Measurements from ENCODE around the gene PANK3. TPM values are rescaled to one million over a fixed set of nuclear protein-coding genes. Genes with fewer than 3 reads are reported as not detected.
"Not testable (repeated sequence)": the region's sequence is repeated elsewhere in the genome, so short reads cannot be mapped to it uniquely, and the experiment has no call there.

The PANK3 gene
- total and polyA plus RNA-seq, 10 donors = 3.8 to 70.9 (median 40.3) TPM

- no peak for TF ChIP-seq CTCF (IDR thresholded peaks at IDR 0.05 in 8 of 11, conservative IDR thresholded peaks at IDR 0.05 in 3 of 11)
- no peak for TF ChIP-seq POLR2A (IDR thresholded peaks at IDR 0.05)
- no peak for TF ChIP-seq POLR2AphosphoS5 (IDR thresholded peaks at IDR 0.05)
- intact Hi-C loops (cut with DNase I; ENCODE audit: low total_unique reads) = no loop called here
- Histone ChIP-seq H3K4me1 (peaks cover 14 to 56% (median 28%) of the 10 kb centered on the region in 6 donors), H3K4me3 (peak overlapping the region; percentile 68 to 94 (median 82)), H3K27me3 (replicated peaks in 1 of 7) (no peaks in the 10 kb centered on the region), H3K27ac (peak overlapping the region in 5 of 8 donors; percentile 94 to 98 (median 95)), H3K36me3 (peaks cover 0 to 3% (median 0%) of the 10 kb centered on the region in 6 donors), H3K9me3 (peaks cover 0 to 2% (median 0%) of the 10 kb centered on the region in 8 donors)
- 15 to 28% (median 16%) methylated on average over 3 of the region's 3 CpGs for WGBS, 5 donors
- DNase-seq = no peak
Measured at GRCh38 chr5:168578006-168578405, 1.2 kb downstream of the PANK3 start.

- DNase-seq = no peak
- peaks cover 0 to 3% (median 0%) of the 10 kb centered on the region in 6 donors for H3K36me3 ChIP-seq
- no peaks in the 10 kb centered on the region for H3K27me3 ChIP-seq (replicated peaks in 1 of 7)
- no peak overlapping the region for H3K4me3 ChIP-seq
- no peak overlapping the region for H3K27ac ChIP-seq
- TF ChIP-seq POLR2A (IDR thresholded peaks at IDR 0.05) = no peak
- 84 to 90% (median 87%) methylated on average over 7 of the region's 7 CpGs for WGBS, 5 donors
- H3K4me1 ChIP-seq = peaks cover 14 to 71% (median 28%) of the 10 kb centered on the region in 6 donors
- intact Hi-C loops (cut with DNase I; ENCODE audit: low total_unique reads) = no loop called here
- peaks cover 0 to 2% (median 0%) of the 10 kb centered on the region in 8 donors for H3K9me3 ChIP-seq
Measured at GRCh38 chr5:168575391-168576372, 3.5 kb downstream of the PANK3 start.

GRCh38 chr5:168574156-168574555 lies 5.0 kb downstream of the PANK3 start:
- 89 to 100% (median 100%) methylated on average over 1 of the region's 1 CpG for WGBS, 5 donors
- H3K27me3 ChIP-seq (replicated peaks in 1 of 7); H3K36me3 ChIP-seq; H3K9me3 ChIP-seq; H3K27ac ChIP-seq; DNase-seq; intact Hi-C loops (cut with DNase I; ENCODE audit: low total_unique reads); H3K4me3 ChIP-seq: not testable (repeated sequence)
- peaks cover 14 to 68% (median 25%) of the 10 kb centered on the region in 6 donors for H3K4me1 ChIP-seq

- DNase-seq; intact Hi-C loops (cut with DNase I; ENCODE audit: low total_unique reads); H3K4me3 ChIP-seq; H3K36me3 ChIP-seq; H3K9me3 ChIP-seq; H3K27me3 ChIP-seq (replicated peaks in 1 of 7); H3K27ac ChIP-seq: not testable (repeated sequence)
- peaks cover 14 to 64% (median 25%) of the 10 kb centered on the region in 6 donors for H3K4me1 ChIP-seq
- WGBS, 5 donors = 87 to 100% (median 97%) methylated on average over 1 to 3 of the region's 3 CpGs
Measured at GRCh38 chr5:168573663-168574062, 5.5 kb downstream of the PANK3 start.

- TF ChIP-seq POLR2AphosphoS5 (IDR thresholded peaks at IDR 0.05) (no peak), POLR2A (IDR thresholded peaks at IDR 0.05) (no peak), CTCF (IDR thresholded peaks at IDR 0.05 in 8 of 11, conservative IDR thresholded peaks at IDR 0.05 in 3 of 11) (no peak)
- Histone ChIP-seq H3K9me3 (peaks cover 0 to 2% (median 0%) of the 10 kb centered on the region in 8 donors), H3K4me1 (peaks cover 0 to 39% (median 0%) of the 10 kb centered on the region in 6 donors), H3K27ac (no peak overlapping the region), H3K4me3 (no peak overlapping the region), H3K27me3 (replicated peaks in 1 of 7) (no peaks in the 10 kb centered on the region), H3K36me3 (peaks cover 0 to 37% (median 17%) of the 10 kb centered on the region in 6 donors)
- intact Hi-C loops (cut with DNase I; ENCODE audit: low total_unique reads) = no loop called here
- 80 to 90% (median 85%) methylated on average over 11 of the region's 11 CpGs for whole genome bisulfite sequencing, 5 donors
- no peak for DNase-seq
Measured at GRCh38 chr5:168570490-168571328, 8.5 kb downstream of the PANK3 start.

Measured in spleen (tissue), 11 donors.